GM12878 (cell line): ENCODE data around the gene PIEZO2. TPM values are rescaled to one million over a fixed set of nuclear protein-coding genes. Genes with fewer than 3 reads are reported as not detected.

Source experiments
- ATAC-seq: fragments of 200-7000 bp; cut with Tn5 transposase; 3 replicates; pipeline ENCODE4 v1.9.1; 2020; ENCODE audit warnings: mild to moderate bottlenecking, moderate library complexity
- BruUV-seq: library from RNA; stranded (reverse); fragments of 400-500 nt; replicated peaks from 2 replicates; lab custom pipeline; 2021; lab: Mats Ljungman, UMichigan
- CTCF ChIA-PET: fragments of 300-600 bp; sonication (Branson Sonifier 250); formaldehyde crosslinking; extraction: SDS; loops from one replicate; lab custom pipeline; 2021; ENCODE audit warnings: inconsistent platforms; lab: Yijun Ruan, JAX
- POLR2A ChIA-PET: fragments of 350-600 bp; formaldehyde crosslinking; extraction: SDS; loops from one replicate; lab custom pipeline; 2021; ENCODE audit warnings: inconsistent platforms; lab: Charles Lee
- RAD21 ChIA-PET: fragments of 300-600 bp; sonication (Branson Sonifier 250); formaldehyde crosslinking; loops from one replicate; lab custom pipeline; 2023; ENCODE audit warnings: antibody characterized with exemption; ENCODE audit not compliant: unreplicated experiment; lab: Charles Lee
- SMC1A ChIA-PET: fragments of 300-600 bp; sonication (Branson Sonifier 250); formaldehyde crosslinking; loops from one replicate; lab custom pipeline; 2023; ENCODE audit not compliant: unreplicated experiment, uncharacterized antibody; lab: Charles Lee
- DNase-seq: peaks from one replicate; pipeline ENCODE4 v3.0.0-alpha.2; 2011; ENCODE audit warnings: low read depth, low spot score
- FAIRE-seq: peaks from 3 replicates; lab custom pipeline; 2011; peaks lifted over from hg19 to GRCh38; lab: Jason Lieb, UNC
- H2AFZ ChIP-seq: 2 replicates; pipeline ENCODE4 v1.6.0; 2011; ENCODE audit warnings: low read depth, low read length, control low read depth; ENCODE audit not compliant: control insufficient read depth
- H3K27ac ChIP-seq: 2 replicates; pipeline ENCODE4 v1.5.1; 2011; ENCODE audit warnings: control low read depth; ENCODE audit not compliant: control insufficient read depth, insufficient read depth
- H3K27me3 ChIP-seq, 2 experiments: replicated peaks in 1 of 2; 2 replicates each; pipeline versions ENCODE4 v1.6.0 to v1.6.1; 2011; ENCODE audit warnings: low read length in 1 of 2; ENCODE audit not compliant: control insufficient read depth in 2 of 2, insufficient read depth in 2 of 2
- H3K36me3 ChIP-seq, 2 experiments: 2 replicates each; pipeline ENCODE4 v1.5.1; 2011; ENCODE audit warnings: low read length in 1 of 2; ENCODE audit not compliant: control insufficient read depth in 2 of 2, insufficient read depth in 2 of 2
- H3K4me1 ChIP-seq: 2 replicates; pipeline ENCODE4 v1.6.1; 2011; ENCODE audit warnings: mild to moderate bottlenecking, low read length, moderate library complexity, mixed read lengths; ENCODE audit not compliant: control insufficient read depth, insufficient read depth
- H3K4me2 ChIP-seq: 2 replicates; pipeline ENCODE4 v1.6.0; 2011; ENCODE audit warnings: control low read depth; ENCODE audit not compliant: control insufficient read depth, insufficient read depth
- H3K4me3 ChIP-seq: fragments of 200-600 bp; sonication (generic); 2 replicates; pipeline ENCODE4 v1.5.1; 2016
- H3K79me2 ChIP-seq: 2 replicates; pipeline ENCODE4 v1.6.0; 2011; ENCODE audit warnings: low read length; ENCODE audit not compliant: control insufficient read depth, insufficient read depth
- H3K9ac ChIP-seq: 2 replicates; pipeline ENCODE4 v1.8.0; 2011; ENCODE audit warnings: low read length, control low read depth, mixed read lengths; ENCODE audit not compliant: control insufficient read depth, insufficient read depth
- H3K9me3 ChIP-seq: replicated peaks from 3 replicates; pipeline ENCODE4 v1.5.1; 2011; ENCODE audit warnings: mild to moderate bottlenecking, low read length; ENCODE audit not compliant: control insufficient read depth, insufficient read depth
- H4K20me1 ChIP-seq: 2 replicates; pipeline ENCODE4 v1.6.0; 2011; ENCODE audit not compliant: control insufficient read depth, insufficient read depth
- CBX5 ChIP-seq: sonication (generic); IDR thresholded peaks from 2 replicates; pipeline ENCODE4 v1.6.1; 2016; ENCODE audit warnings: low read depth, moderate library complexity, mild to moderate bottlenecking, inconsistent platforms
- ETV6 ChIP-seq, 2 experiments: fragments of 450-650 bp in 1 of 2; IDR thresholded peaks in 1 of 2; conservative IDR thresholded peaks in 1 of 2; 2 replicates each; pipeline ENCODE4 v1.6.1; 2014; ENCODE audit warnings: antibody characterized with exemption in 1 of 2, borderline replicate concordance in 1 of 2, low read depth in 1 of 2, mild to moderate bottlenecking in 1 of 2, moderate library complexity in 1 of 2
- FOXM1 ChIP-seq: IDR thresholded peaks from 2 replicates; pipeline ENCODE4 v1.6.1; 2012; ENCODE audit warnings: low read depth, mild to moderate bottlenecking, inconsistent platforms, low read length, moderate library complexity
- MTA2 ChIP-seq: fragments of 450-650 bp; IDR thresholded peaks from 2 replicates; pipeline ENCODE4 v1.6.1; 2016; ENCODE audit warnings: low read depth, mild to moderate bottlenecking, moderate library complexity
- PAX8 ChIP-seq: fragments of 450-650 bp; IDR thresholded peaks from 2 replicates; pipeline ENCODE4 v1.6.1; 2017; ENCODE audit warnings: mild to moderate bottlenecking, moderate library complexity
- POLR2A ChIP-seq: IDR thresholded peaks from 2 replicates; pipeline ENCODE4 v1.6.1; 2011; ENCODE audit warnings: low read depth, mild to moderate bottlenecking, low read length
- POLR2AphosphoS2 ChIP-seq: IDR thresholded peaks from 2 replicates; pipeline ENCODE4 v1.6.1; 2011; ENCODE audit warnings: low read depth, mild to moderate bottlenecking, low read length, improper control_type of control experiment, moderate library complexity
- SP1 ChIP-seq: IDR thresholded peaks from one replicate; pipeline ENCODE4 v1.6.1; 2011; ENCODE audit warnings: low read depth, low read length
- SREBF2 ChIP-seq: IDR thresholded peaks from 2 replicates; pipeline ENCODE4 v1.6.1; 2012; ENCODE audit warnings: mild to moderate bottlenecking, low read length
- TBL1XR1 ChIP-seq: IDR thresholded peaks from 2 replicates; pipeline ENCODE4 v1.6.1; 2012; ENCODE audit warnings: low read depth, low read length, improper control_type of control experiment
- YY1 ChIP-seq: IDR thresholded peaks from 2 replicates; pipeline ENCODE4 v1.6.1; 2011; ENCODE audit warnings: low read depth, mild to moderate bottlenecking, low read length
- ZNF217 ChIP-seq: fragments of 450-650 bp; IDR thresholded peaks from 2 replicates; pipeline ENCODE4 v1.6.1; 2017; ENCODE audit warnings: antibody characterized with exemption, mild to moderate bottlenecking
- ZNF384 ChIP-seq: IDR thresholded peaks from 2 replicates; pipeline ENCODE4 v1.6.1; 2012; ENCODE audit warnings: low read depth, mild to moderate bottlenecking, low read length, improper control_type of control experiment, borderline replicate concordance
- ZNF622 ChIP-seq: fragments of 450-650 bp; IDR thresholded peaks from 2 replicates; pipeline ENCODE4 v1.6.1; 2017; ENCODE audit warnings: mild to moderate bottlenecking, inconsistent platforms
- WGBS: methylation state at CpG from one replicate; pipeline ENCODE4 v1.1.6; 2016; ENCODE audit warnings: low lambda C conversion rate; ENCODE audit not compliant: insufficient replicate concordance, insufficient coverage; ENCODE audit errors: missing lambda C conversion rate; 5-methylcytosine and 5-hydroxymethylcytosine counted together
- in situ Hi-C: fragments of 300-500 bp; cut with MboI; formaldehyde crosslinking; loops from 9 replicates; pipeline ENCODE4 v1.14.3; 2018; ENCODE audit warnings: mixed read lengths
- intact Hi-C: fragments of 100-400 bp; cut with micrococcal nuclease; formaldehyde crosslinking; loops from one replicate; pipeline ENCODE4 v1.14.2; 2022; ENCODE audit not compliant: unreplicated experiment
- polyA plus RNA-seq, 11 experiments: library from polyadenylated mRNA; depleted of rRNA in 4 of 11; unstranded in 6 of 11; stranded (reverse) in 5 of 11; fragments of >200 nt; fragmentation: Nextera tagmentation in 4 of 11; fragmentation: Illumina TruSeq in 1 of 11; extraction: Ambion mirVana in 4 of 11; extraction: Trizol in 1 of 11; gene quantifications; 1 replicate in 1 of 11; 2 replicates in 10 of 11; pipeline versions ENCODE4 v1.2.1 to v1.2.3, GENCODE V29; 2011 to 2016; ENCODE audit warnings: inconsistent platforms in 2 of 11, missing spikeins in 2 of 11, low read depth in 1 of 11
- total RNA-seq, 4 experiments: library from RNA; depleted of rRNA in 3 of 4; stranded (reverse); fragments of >200 nt in 3 of 4; fragmentation: Illumina TruSeq in 1 of 4; extraction: Trizol in 1 of 4; gene quantifications; 2 replicates each; pipeline versions ENCODE4 v1.2.1 to v1.2.3, GENCODE V29; 2013 to 2021
- TF ChIP-seq, protein P1 (sequence below): fragments of 450-650 bp; IDR thresholded peaks from 2 replicates; pipeline ENCODE4 v1.6.1; 2018; ENCODE audit warnings: mild to moderate bottlenecking, low read depth, moderate library complexity; ENCODE audit not compliant: partially characterized antibody
- TF ChIP-seq, protein P2 (sequence below): fragments of 450-650 bp; IDR thresholded peaks from 2 replicates; pipeline ENCODE4 v1.6.1; 2016; ENCODE audit warnings: mild to moderate bottlenecking

PIEZO2 gene
- total and polyA plus RNA-seq, 10 of the 15 experiments (the other 5 are each of a cell fraction or from before 2014, with no cell fraction given) = 6.7 to 42.3 (median 27.4) TPM

GRCh38 chr18:10767658-10768057 lies 381.7 kb downstream of the PIEZO2 start:
- no peak for FAIRE-seq
- Histone ChIP-seq H3K4me3 (no peak overlapping the region), H3K4me1 (peaks cover 3% of the 10 kb centered on the region; the same call in 1 of the 2 replicates), H3K27me3 (no peaks in the 10 kb centered on the region), H3K9me3 (no peaks in the 10 kb centered on the region), H3K4me2 (no peak overlapping the region), H3K9ac (no peak overlapping the region), H2AFZ (no peak overlapping the region), H4K20me1 (no peaks in the 10 kb centered on the region), H3K79me2 (no peaks in the 10 kb centered on the region), H3K27ac (no peak overlapping the region), H3K36me3 (peaks cover 0 to 4% of the 10 kb centered on the region in 2 experiments; a peak in 3 of 4 replicates)
- in situ Hi-C loops = no loop called here
- DNase-seq = no peak
- no TSS peak for BruUV-seq
- intact Hi-C loops = no loop called here
- TF ChIP-seq ZNF217 (no peak), POLR2A (0 out of 2 replicates have a peak, but pooled peaks have one; percentile 23), TBL1XR1 (no peak)
- TF ChIP-seq, protein P1, sequence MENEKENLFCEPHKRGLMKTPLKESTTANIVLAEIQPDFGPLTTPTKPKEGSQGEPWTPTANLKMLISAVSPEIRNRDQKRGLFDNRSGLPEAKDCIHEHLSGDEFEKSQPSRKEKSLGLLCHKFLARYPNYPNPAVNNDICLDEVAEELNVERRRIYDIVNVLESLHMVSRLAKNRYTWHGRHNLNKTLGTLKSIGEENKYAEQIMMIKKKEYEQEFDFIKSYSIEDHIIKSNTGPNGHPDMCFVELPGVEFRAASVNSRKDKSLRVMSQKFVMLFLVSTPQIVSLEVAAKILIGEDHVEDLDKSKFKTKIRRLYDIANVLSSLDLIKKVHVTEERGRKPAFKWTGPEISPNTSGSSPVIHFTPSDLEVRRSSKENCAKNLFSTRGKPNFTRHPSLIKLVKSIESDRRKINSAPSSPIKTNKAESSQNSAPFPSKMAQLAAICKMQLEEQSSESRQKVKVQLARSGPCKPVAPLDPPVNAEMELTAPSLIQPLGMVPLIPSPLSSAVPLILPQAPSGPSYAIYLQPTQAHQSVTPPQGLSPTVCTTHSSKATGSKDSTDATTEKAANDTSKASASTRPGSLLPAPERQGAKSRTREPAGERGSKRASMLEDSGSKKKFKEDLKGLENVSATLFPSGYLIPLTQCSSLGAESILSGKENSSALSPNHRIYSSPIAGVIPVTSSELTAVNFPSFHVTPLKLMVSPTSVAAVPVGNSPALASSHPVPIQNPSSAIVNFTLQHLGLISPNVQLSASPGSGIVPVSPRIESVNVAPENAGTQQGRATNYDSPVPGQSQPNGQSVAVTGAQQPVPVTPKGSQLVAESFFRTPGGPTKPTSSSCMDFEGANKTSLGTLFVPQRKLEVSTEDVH = no peak
- SMC1A ChIA-PET = interaction anchor here (0.6 kb wide), 1 partner anchor 208 kb away, joined by 3 read pairs; no protein-coding TSS in a partner anchor
- 48% methylated on average over 5 of the region's 5 CpGs for WGBS
- CTCF ChIA-PET = interaction anchor here (1.1 kb wide), 1 partner anchor 20 kb away, joined by 3 read pairs; no protein-coding TSS in a partner anchor
- RAD21 ChIA-PET = no interaction called here
- POLR2A ChIA-PET = no interaction called here
- ATAC-seq = no peak

- Histone ChIP-seq H3K27me3 (no peaks in the 10 kb centered on the region), H3K4me2 (no peak overlapping the region), H3K27ac (no peak overlapping the region), H3K4me1 (no peaks in the 10 kb centered on the region), H2AFZ (no peak overlapping the region), H3K4me3 (no peak overlapping the region), H4K20me1 (no peaks in the 10 kb centered on the region), H3K79me2 (no peaks in the 10 kb centered on the region), H3K9ac (no peak overlapping the region), H3K36me3 (peaks cover 0 to 12% of the 10 kb centered on the region in 2 experiments), H3K9me3 (no peaks in the 10 kb centered on the region)
- SMC1A ChIA-PET = no interaction called here
- POLR2A ChIA-PET = no interaction called here
- intact Hi-C loops (no loop called here), in situ Hi-C loops (no loop called here)
- CTCF ChIA-PET = interaction anchor here (1.5 kb wide), 1 partner anchor 201 kb away, joined by 3 read pairs; no protein-coding TSS in a partner anchor
- DNase-seq (no peak), ATAC-seq (no peak), FAIRE-seq (no peak)
- BruUV-seq = no TSS peak
- WGBS = 21% methylated on average over 5 of the region's 5 CpGs
- RAD21 ChIA-PET = no interaction called here
- no peak for TF ChIP-seq ETV6 (conservative IDR thresholded peaks at IDR 0.05 in 1 of 2, IDR thresholded peaks at IDR 0.05 in 1 of 2; ENCODE audit: borderline replicate concordance in 1 of 2, low read depth in 1 of 2)
- no peak for TF ChIP-seq MTA2
- TF ChIP-seq PAX8 = no peak
- TF ChIP-seq, protein P2, sequence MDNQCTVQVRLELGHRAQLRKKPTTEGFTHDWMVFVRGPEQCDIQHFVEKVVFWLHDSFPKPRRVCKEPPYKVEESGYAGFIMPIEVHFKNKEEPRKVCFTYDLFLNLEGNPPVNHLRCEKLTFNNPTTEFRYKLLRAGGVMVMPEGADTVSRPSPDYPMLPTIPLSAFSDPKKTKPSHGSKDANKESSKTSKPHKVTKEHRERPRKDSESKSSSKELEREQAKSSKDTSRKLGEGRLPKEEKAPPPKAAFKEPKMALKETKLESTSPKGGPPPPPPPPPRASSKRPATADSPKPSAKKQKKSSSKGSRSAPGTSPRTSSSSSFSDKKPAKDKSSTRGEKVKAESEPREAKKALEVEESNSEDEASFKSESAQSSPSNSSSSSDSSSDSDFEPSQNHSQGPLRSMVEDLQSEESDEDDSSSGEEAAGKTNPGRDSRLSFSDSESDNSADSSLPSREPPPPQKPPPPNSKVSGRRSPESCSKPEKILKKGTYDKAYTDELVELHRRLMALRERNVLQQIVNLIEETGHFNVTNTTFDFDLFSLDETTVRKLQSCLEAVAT = no peak
- no peak for TF ChIP-seq CBX5
- TF ChIP-seq POLR2AphosphoS2 = no peak
- TF ChIP-seq SP1 = no peak
- TF ChIP-seq ZNF384 = no peak
- no peak for TF ChIP-seq SREBF2
- no peak for TF ChIP-seq FOXM1
- no peak for TF ChIP-seq ZNF622
- TF ChIP-seq YY1 = no peak
Measured at GRCh38 chr18:10760986-10761385, 388.4 kb downstream of the PIEZO2 start.
